Measurements from ENCODE around the gene CNTRL. TPM values are rescaled to one million over a fixed set of nuclear protein-coding genes. Genes with fewer than 3 reads are reported as not detected.

Gene CNTRL
- total and polyA plus RNA-seq, 4 donors: 1.6 to 8.7 (median 4.4) TPM

DNA sequence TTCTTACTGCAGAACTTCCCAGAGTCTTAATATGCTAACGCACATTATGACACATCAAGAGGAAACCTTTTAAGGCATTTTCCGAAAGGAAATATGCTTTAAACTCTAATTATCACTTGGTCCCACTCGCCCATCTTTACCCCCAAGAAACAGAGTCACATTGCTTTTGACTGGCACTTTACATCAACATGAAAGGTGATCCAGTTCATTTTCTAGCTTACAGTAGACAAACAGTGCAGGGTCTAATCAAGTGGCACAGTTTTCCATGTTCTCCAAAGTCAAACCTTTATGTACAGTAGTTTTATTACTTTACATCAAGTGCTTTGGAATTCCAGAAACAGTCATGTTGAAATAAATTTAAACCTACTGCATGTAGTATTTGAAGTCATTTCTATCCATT, 114.9 kb downstream of the CNTRL start:
- TF ChIP-seq HNF4G (IDR thresholded peaks at IDR 0.05) (no peak), FOXA2 (IDR thresholded peaks at IDR 0.05) (no peak), TAF1 (conservative IDR thresholded peaks at IDR 0.05) (no peak), RXRA (IDR thresholded peaks at IDR 0.05) (no peak)
- TF ChIP-seq, protein P1, sequence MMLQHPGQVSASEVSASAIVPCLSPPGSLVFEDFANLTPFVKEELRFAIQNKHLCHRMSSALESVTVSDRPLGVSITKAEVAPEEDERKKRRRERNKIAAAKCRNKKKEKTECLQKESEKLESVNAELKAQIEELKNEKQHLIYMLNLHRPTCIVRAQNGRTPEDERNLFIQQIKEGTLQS (IDR thresholded peaks at IDR 0.05): no peak
- Histone ChIP-seq H3K36me3 (ENCODE audit: control insufficient read depth in 4 of 4, insufficient read depth in 3 of 4, low read depth in 1 of 4, low read length in 3 of 4) (peaks cover 0 to 7% (median 3%) of the 10 kb centered on the region in 4 donors), H3K27ac (ENCODE audit: low read depth in 1 of 2, low read length in 2 of 2) (no peak overlapping the region), H3K9me3 (ENCODE audit: control insufficient read depth in 4 of 4, low read length in 3 of 4) (no peaks in the 10 kb centered on the region), H3K4me1 (ENCODE audit: control insufficient read depth in 4 of 4, insufficient read depth in 4 of 4, low read length in 3 of 4) (peaks cover 5 to 53% (median 51%) of the 10 kb centered on the region in 4 donors), H3K9ac (ENCODE audit: low read depth in 1 of 2, low read length in 2 of 2) (no peak overlapping the region), H3K4me3 (ENCODE audit: low read depth in 1 of 3, low read length in 3 of 3) (no peak overlapping the region), H3K27me3 (ENCODE audit: control insufficient read depth in 4 of 4, insufficient read depth in 4 of 4, low read length in 3 of 4) (no peaks in the 10 kb centered on the region)
- WGBS: 95% methylated on average over 3 of the region's 3 CpGs
- DNase-seq (ENCODE audit: low spot score): no peak

DNA sequence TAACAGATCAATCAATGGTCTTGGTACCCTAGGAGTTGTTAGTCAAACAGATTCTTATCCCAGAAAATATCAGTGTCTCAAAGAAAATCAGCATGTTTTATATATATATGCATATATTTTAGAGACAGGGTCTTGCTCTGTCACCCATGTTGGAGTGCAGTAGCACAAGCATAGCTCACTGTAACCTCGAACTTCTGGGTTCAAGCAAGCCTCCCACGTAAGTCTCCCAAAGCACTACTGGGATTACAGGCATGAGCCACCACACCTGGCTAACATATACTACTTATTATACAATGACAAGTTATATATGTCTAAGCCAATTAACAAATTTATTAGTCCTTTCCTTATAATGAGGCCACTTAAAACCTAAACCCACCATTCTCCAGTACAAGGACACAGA, 116.5 kb downstream of the CNTRL start:
- Histone ChIP-seq H3K4me1 (ENCODE audit: control insufficient read depth in 4 of 4, insufficient read depth in 4 of 4, low read length in 3 of 4) (peaks cover 5 to 60% (median 53%) of the 10 kb centered on the region in 4 donors), H3K27ac (ENCODE audit: low read depth in 1 of 2, low read length in 2 of 2) (no peak overlapping the region), H3K9ac (ENCODE audit: low read depth in 1 of 2, low read length in 2 of 2) (no peak overlapping the region), H3K4me3 (ENCODE audit: low read depth in 1 of 3, low read length in 3 of 3) (no peak overlapping the region), H3K36me3 (ENCODE audit: control insufficient read depth in 4 of 4, insufficient read depth in 3 of 4, low read depth in 1 of 4, low read length in 3 of 4) (peaks cover 0 to 4% (median 2%) of the 10 kb centered on the region in 4 donors), H3K9me3 (ENCODE audit: control insufficient read depth in 4 of 4, low read length in 3 of 4) (no peaks in the 10 kb centered on the region), H3K27me3 (ENCODE audit: control insufficient read depth in 4 of 4, insufficient read depth in 4 of 4, low read length in 3 of 4) (no peaks in the 10 kb centered on the region)
- no peak for DNase-seq (ENCODE audit: low spot score)
- 90% methylated on average over 2 of the region's 2 CpGs for WGBS
- TF ChIP-seq, protein P2, sequence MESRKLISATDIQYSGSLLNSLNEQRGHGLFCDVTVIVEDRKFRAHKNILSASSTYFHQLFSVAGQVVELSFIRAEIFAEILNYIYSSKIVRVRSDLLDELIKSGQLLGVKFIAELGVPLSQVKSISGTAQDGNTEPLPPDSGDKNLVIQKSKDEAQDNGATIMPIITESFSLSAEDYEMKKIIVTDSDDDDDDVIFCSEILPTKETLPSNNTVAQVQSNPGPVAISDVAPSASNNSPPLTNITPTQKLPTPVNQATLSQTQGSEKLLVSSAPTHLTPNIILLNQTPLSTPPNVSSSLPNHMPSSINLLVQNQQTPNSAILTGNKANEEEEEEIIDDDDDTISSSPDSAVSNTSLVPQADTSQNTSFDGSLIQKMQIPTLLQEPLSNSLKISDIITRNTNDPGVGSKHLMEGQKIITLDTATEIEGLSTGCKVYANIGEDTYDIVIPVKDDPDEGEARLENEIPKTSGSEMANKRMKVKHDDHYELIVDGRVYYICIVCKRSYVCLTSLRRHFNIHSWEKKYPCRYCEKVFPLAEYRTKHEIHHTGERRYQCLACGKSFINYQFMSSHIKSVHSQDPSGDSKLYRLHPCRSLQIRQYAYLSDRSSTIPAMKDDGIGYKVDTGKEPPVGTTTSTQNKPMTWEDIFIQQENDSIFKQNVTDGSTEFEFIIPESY (IDR thresholded peaks at IDR 0.05): no peak
- no peak for TF ChIP-seq FOXA1 (IDR thresholded peaks at IDR 0.05)
- TF ChIP-seq GABPA (IDR thresholded peaks at IDR 0.05 in 1 of 2, conservative IDR thresholded peaks at IDR 0.05 in 1 of 2): no peak
- TF ChIP-seq HNF4G (IDR thresholded peaks at IDR 0.05): no peak
- TF ChIP-seq, protein P3, sequence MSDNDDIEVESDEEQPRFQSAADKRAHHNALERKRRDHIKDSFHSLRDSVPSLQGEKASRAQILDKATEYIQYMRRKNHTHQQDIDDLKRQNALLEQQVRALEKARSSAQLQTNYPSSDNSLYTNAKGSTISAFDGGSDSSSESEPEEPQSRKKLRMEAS (IDR thresholded peaks at IDR 0.05): no peak
- TF ChIP-seq RAD21 (IDR thresholded peaks at IDR 0.05): no peak
- TF ChIP-seq RXRA (IDR thresholded peaks at IDR 0.05): no peak
- TF ChIP-seq TAF1 (conservative IDR thresholded peaks at IDR 0.05): no peak
- TF ChIP-seq, protein P4, sequence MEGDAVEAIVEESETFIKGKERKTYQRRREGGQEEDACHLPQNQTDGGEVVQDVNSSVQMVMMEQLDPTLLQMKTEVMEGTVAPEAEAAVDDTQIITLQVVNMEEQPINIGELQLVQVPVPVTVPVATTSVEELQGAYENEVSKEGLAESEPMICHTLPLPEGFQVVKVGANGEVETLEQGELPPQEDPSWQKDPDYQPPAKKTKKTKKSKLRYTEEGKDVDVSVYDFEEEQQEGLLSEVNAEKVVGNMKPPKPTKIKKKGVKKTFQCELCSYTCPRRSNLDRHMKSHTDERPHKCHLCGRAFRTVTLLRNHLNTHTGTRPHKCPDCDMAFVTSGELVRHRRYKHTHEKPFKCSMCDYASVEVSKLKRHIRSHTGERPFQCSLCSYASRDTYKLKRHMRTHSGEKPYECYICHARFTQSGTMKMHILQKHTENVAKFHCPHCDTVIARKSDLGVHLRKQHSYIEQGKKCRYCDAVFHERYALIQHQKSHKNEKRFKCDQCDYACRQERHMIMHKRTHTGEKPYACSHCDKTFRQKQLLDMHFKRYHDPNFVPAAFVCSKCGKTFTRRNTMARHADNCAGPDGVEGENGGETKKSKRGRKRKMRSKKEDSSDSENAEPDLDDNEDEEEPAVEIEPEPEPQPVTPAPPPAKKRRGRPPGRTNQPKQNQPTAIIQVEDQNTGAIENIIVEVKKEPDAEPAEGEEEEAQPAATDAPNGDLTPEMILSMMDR (IDR thresholded peaks at IDR 0.05; ENCODE audit: low read depth, low read length, missing input control): no peak
- TF ChIP-seq JUND (IDR thresholded peaks at IDR 0.05): no peak
- no peak for TF ChIP-seq HNF4A (conservative IDR thresholded peaks at IDR 0.05)
- no peak for TF ChIP-seq EGR1 (IDR thresholded peaks at IDR 0.05; ENCODE audit: low read depth in 2 of 2)
- TF ChIP-seq NR2F2 (IDR thresholded peaks at IDR 0.05): no peak
- TF ChIP-seq, protein P5, sequence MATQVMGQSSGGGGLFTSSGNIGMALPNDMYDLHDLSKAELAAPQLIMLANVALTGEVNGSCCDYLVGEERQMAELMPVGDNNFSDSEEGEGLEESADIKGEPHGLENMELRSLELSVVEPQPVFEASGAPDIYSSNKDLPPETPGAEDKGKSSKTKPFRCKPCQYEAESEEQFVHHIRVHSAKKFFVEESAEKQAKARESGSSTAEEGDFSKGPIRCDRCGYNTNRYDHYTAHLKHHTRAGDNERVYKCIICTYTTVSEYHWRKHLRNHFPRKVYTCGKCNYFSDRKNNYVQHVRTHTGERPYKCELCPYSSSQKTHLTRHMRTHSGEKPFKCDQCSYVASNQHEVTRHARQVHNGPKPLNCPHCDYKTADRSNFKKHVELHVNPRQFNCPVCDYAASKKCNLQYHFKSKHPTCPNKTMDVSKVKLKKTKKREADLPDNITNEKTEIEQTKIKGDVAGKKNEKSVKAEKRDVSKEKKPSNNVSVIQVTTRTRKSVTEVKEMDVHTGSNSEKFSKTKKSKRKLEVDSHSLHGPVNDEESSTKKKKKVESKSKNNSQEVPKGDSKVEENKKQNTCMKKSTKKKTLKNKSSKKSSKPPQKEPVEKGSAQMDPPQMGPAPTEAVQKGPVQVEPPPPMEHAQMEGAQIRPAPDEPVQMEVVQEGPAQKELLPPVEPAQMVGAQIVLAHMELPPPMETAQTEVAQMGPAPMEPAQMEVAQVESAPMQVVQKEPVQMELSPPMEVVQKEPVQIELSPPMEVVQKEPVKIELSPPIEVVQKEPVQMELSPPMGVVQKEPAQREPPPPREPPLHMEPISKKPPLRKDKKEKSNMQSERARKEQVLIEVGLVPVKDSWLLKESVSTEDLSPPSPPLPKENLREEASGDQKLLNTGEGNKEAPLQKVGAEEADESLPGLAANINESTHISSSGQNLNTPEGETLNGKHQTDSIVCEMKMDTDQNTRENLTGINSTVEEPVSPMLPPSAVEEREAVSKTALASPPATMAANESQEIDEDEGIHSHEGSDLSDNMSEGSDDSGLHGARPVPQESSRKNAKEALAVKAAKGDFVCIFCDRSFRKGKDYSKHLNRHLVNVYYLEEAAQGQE (IDR thresholded peaks at IDR 0.05): no peak
- TF ChIP-seq FOXA2 (IDR thresholded peaks at IDR 0.05): no peak
- no peak for TF ChIP-seq YY1 (IDR thresholded peaks at IDR 0.05)
- no peak for TF ChIP-seq SP1 (IDR thresholded peaks at IDR 0.05)

Data from liver (tissue), 9 donors.